Endothelial cell of umbilical vein (primary cell): ENCODE measurements around the gene NEU4. TPM values are rescaled to one million over a fixed set of nuclear protein-coding genes. Genes with fewer than 3 reads are reported as not detected.
A peak's percentile ranks its signal among the peaks of the same experiment; 100 is the strongest.
"Not testable (repeated sequence)": the region's sequence is repeated elsewhere in the genome, so short reads cannot be mapped to it uniquely, and the experiment has no call there.

Experiments
- Bru-seq: library from RNA; stranded (reverse); fragments of 400-500 nt; gene quantifications from one replicate; lab custom pipeline; 2021; lab: Mats Ljungman, UMichigan
- BruChase-seq, 2 experiments: library from RNA; stranded (reverse); fragments of 400-500 nt; gene quantifications; one replicate each; lab custom pipeline; 2021; lab: Mats Ljungman, UMichigan
- BruUV-seq: library from RNA; stranded (reverse); fragments of 400-500 nt; replicated peaks from 2 replicates; lab custom pipeline; 2021; lab: Mats Ljungman, UMichigan
- CTCF ChIA-PET: fragments of 300-600, 350-600 bp; sonication (Branson Sonifier 250); formaldehyde crosslinking; loops from one replicate; lab custom pipeline; 2021; ENCODE audit warnings: antibody characterized with exemption, inconsistent platforms; lab: Charles Lee
- POLR2A ChIA-PET: fragments of 300-600, 350-600 bp; sonication (Branson Sonifier 250); formaldehyde crosslinking; loops from one replicate; lab custom pipeline; 2021; ENCODE audit warnings: antibody characterized with exemption, inconsistent platforms; lab: Charles Lee
- DNase-seq: peaks from one replicate; pipeline ENCODE4 v3.0.0-alpha.2; 2011; ENCODE audit warnings: low read depth, low spot score
- FAIRE-seq: peaks from 2 replicates; lab custom pipeline; 2011; peaks lifted over from hg19 to GRCh38; lab: Jason Lieb, UNC
- H2AFZ ChIP-seq: 2 replicates; pipeline ENCODE4 v1.6.0; 2012; ENCODE audit warnings: low read depth, low read length, control low read depth, inconsistent platforms
- H3K27ac ChIP-seq: 2 replicates; pipeline ENCODE4 v1.5.1; 2011; ENCODE audit warnings: low read depth, mild to moderate bottlenecking, control low read depth, low read length, moderate library complexity; ENCODE audit not compliant: insufficient read depth
- H3K27me3 ChIP-seq, 2 experiments: 2 replicates each; pipeline versions ENCODE4 v1.6.0 to v1.6.1; 2011; ENCODE audit warnings: low read length in 2 of 2, mixed read lengths in 1 of 2; ENCODE audit not compliant: control insufficient read depth in 2 of 2, insufficient read depth in 2 of 2
- H3K36me3 ChIP-seq, 2 experiments: 2 replicates in 1 of 2; 3 replicates in 1 of 2; pipeline ENCODE4 v1.5.1; 2011; ENCODE audit warnings: low read length in 2 of 2, mild to moderate bottlenecking in 1 of 2, moderate library complexity in 1 of 2; ENCODE audit not compliant: control insufficient read depth in 2 of 2, insufficient read depth in 2 of 2; ENCODE audit errors: extremely low read depth in 1 of 2
- H3K4me1 ChIP-seq: 3 replicates; pipeline ENCODE4 v1.5.1; 2011; ENCODE audit warnings: mild to moderate bottlenecking, low read length; ENCODE audit not compliant: control insufficient read depth, insufficient read depth; ENCODE audit errors: extremely low read depth
- H3K4me2 ChIP-seq: 2 replicates; pipeline ENCODE4 v1.6.1; 2011; ENCODE audit warnings: low read length, control low read depth, mixed read lengths; ENCODE audit not compliant: insufficient read depth
- H3K4me3 ChIP-seq, 3 experiments: fragments of 200-600 bp in 1 of 3; sonication (generic), shearing (Covaris generic) in 1 of 3; replicated peaks in 1 of 3; 2 replicates each; pipeline ENCODE4 v1.5.1; 2011 to 2016; ENCODE audit warnings: control low read depth in 3 of 3, low read length in 3 of 3, mild to moderate bottlenecking in 2 of 3, inconsistent platforms in 1 of 3, low read depth in 1 of 3, moderate library complexity in 1 of 3; ENCODE audit not compliant: insufficient read depth in 1 of 3
- H3K79me2 ChIP-seq: 2 replicates; pipeline ENCODE4 v1.6.0; 2012; ENCODE audit warnings: low read length, inconsistent platforms; ENCODE audit not compliant: control insufficient read depth, insufficient read depth
- H3K9ac ChIP-seq: replicated peaks from 2 replicates; pipeline ENCODE3; 2011; ENCODE audit warnings: low read length, control low read depth; ENCODE audit not compliant: insufficient read depth; ENCODE audit errors: extremely low read depth
- H3K9me1 ChIP-seq: replicated peaks from 3 replicates; pipeline ENCODE4 v1.6.0; 2011; ENCODE audit warnings: mild to moderate bottlenecking, low read length; ENCODE audit not compliant: control insufficient read depth, insufficient read depth; ENCODE audit errors: extremely low read depth
- H3K9me3 ChIP-seq: replicated peaks from 2 replicates; pipeline ENCODE4 v1.5.1; 2012; ENCODE audit warnings: low read length, inconsistent platforms; ENCODE audit not compliant: control insufficient read depth, insufficient read depth
- H4K20me1 ChIP-seq: replicated peaks from 2 replicates; pipeline ENCODE3; 2011; ENCODE audit warnings: mild to moderate bottlenecking, low read length; ENCODE audit not compliant: control insufficient read depth, insufficient read depth; ENCODE audit errors: extremely low read depth
- EZH2 ChIP-seq: IDR thresholded peaks from 2 replicates; pipeline ENCODE4 v1.6.1; 2012; ENCODE audit warnings: borderline replicate concordance, low read depth, mild to moderate bottlenecking, moderate library complexity, low read length, inconsistent platforms; ENCODE audit not compliant: severe bottlenecking
- GATA2 ChIP-seq: IDR thresholded peaks from 2 replicates; pipeline ENCODE4 v1.7.0; 2011; ENCODE audit warnings: low read depth, mild to moderate bottlenecking, moderate library complexity, mixed read lengths, low read length; ENCODE audit not compliant: insufficient read length, insufficient read depth
- MYC ChIP-seq: IDR thresholded peaks from one replicate; pipeline ENCODE4 v1.6.1; 2011; ENCODE audit warnings: mild to moderate bottlenecking, low read depth, low read length
- POLR2A ChIP-seq: IDR thresholded peaks from 2 replicates; pipeline ENCODE4 v1.6.1; 2012; ENCODE audit warnings: low read depth, mild to moderate bottlenecking, control low read depth, low read length
- POLR2AphosphoS5 ChIP-seq: IDR thresholded peaks from 2 replicates; pipeline ENCODE4 v1.6.1; 2012; ENCODE audit warnings: low read depth, mild to moderate bottlenecking, control low read depth, low read length, moderate library complexity; ENCODE audit not compliant: insufficient read depth
- dilution Hi-C: fragments of 300-500 bp; cut with MboI; formaldehyde crosslinking; loops from one replicate; pipeline ENCODE4 v1.15.0; 2019; ENCODE audit warnings: low sequenced_read_pairs; ENCODE audit not compliant: extremely low pct_ligation_motif_present
- intact Hi-C: fragments of 100-400 bp; cut with micrococcal nuclease; formaldehyde crosslinking; loops from one replicate; pipeline ENCODE4 v1.10.0; 2022
- long read RNA-seq: library from polyadenylated mRNA; stranded (forward); transcript quantifications from one replicate; pipeline ENCODE4 v2.0.0, GENCODE V29; 2021
- polyA minus RNA-seq, 3 experiments: library from RNA; depleted of rRNA, polyadenylated mRNA; stranded (reverse); fragments of >200 nt; gene quantifications; 1 replicate in 1 of 3; 2 replicates in 2 of 3; pipeline ENCODE4 v1.2.3, GENCODE V29; 2011
- polyA plus RNA-seq, 4 experiments: library from polyadenylated mRNA; depleted of rRNA in 3 of 4; stranded (reverse) in 3 of 4; unstranded in 1 of 4; fragments of >200 nt; gene quantifications; 2 replicates each; pipeline versions ENCODE4 v1.2.1 to v1.2.3, GENCODE V29; 2011 to 2012; ENCODE audit warnings: missing spikeins in 1 of 4
- total RNA-seq: library from RNA; stranded (reverse); gene quantifications from 2 replicates; pipeline ENCODE4 v1.2.3, GENCODE V29; 2021
- TF ChIP-seq, protein P1 (sequence below): IDR thresholded peaks from 2 replicates; pipeline ENCODE4 v1.6.1; 2011; ENCODE audit not compliant: insufficient read depth, insufficient read length

NEU4 gene, protein sequence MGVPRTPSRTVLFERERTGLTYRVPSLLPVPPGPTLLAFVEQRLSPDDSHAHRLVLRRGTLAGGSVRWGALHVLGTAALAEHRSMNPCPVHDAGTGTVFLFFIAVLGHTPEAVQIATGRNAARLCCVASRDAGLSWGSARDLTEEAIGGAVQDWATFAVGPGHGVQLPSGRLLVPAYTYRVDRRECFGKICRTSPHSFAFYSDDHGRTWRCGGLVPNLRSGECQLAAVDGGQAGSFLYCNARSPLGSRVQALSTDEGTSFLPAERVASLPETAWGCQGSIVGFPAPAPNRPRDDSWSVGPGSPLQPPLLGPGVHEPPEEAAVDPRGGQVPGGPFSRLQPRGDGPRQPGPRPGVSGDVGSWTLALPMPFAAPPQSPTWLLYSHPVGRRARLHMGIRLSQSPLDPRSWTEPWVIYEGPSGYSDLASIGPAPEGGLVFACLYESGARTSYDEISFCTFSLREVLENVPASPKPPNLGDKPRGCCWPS
- total RNA-seq (not detected in 2 replicates), polyA plus RNA-seq (not detected in 2 replicates), polyA minus RNA-seq (not detected in 2 replicates), Bru-seq, nascent RNA (not detected), BruChase-seq, experiment 1, labeled RNA remaining after a 6-hour chase (percentile 8 among the genes with signal in this experiment), BruChase-seq, experiment 2, labeled RNA remaining after a 2-hour chase (not detected)
- polyA plus RNA-seq (2011; cell fraction: cytosol; rRNA removed): not detected in 2 replicates
- polyA plus RNA-seq (2011; cell fraction: nucleus; rRNA removed): not detected in 2 replicates
- not detected in 2 replicates for polyA plus RNA-seq (2012)
- not detected for polyA minus RNA-seq (2011; cell fraction: cytosol; rRNA and poly(A)+ RNA removed)
- not detected in 2 replicates for polyA minus RNA-seq (2011; cell fraction: nucleus; rRNA and poly(A)+ RNA removed)
- long read RNA-seq: 0 reads

DNA sequence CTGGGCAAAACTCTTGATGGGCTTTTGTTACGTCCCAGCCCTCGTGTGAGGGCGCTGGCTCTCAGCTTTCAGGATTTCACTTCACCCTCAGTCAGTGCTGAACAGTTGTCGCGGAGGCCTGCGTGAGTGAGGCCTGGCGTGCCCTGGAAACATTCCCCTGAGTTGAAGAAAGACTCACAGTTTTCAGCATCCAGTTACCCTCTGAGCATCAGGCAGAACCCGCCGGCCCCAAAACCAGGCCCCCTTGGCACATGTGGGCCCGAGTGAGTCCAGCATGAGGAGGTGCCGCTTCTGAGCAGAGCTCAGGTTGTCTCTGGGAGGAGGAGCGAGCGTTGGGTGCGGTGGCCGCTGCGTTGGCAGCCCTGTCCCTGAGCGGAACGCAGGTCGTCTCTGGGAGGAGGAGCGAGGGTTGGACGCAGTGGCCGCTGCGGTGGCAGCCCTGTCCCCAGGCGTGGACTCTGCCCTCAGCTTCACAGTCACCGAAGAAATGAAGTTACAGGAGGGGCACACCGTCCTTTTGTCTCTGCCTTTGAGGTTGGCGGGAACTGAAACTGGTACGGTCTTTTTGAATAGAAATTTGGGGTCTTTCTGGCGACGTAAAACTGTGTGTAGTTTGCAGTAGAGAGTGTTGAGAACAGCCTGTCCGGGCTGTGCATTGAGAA lies at the start of gene NEU4:
NEU4 (plus strand) TSS at position 473 of the 662 bp plus-strand sequence. CDS start 5,292 bp downstream, outside the sequence.
- TF ChIP-seq, protein P1, sequence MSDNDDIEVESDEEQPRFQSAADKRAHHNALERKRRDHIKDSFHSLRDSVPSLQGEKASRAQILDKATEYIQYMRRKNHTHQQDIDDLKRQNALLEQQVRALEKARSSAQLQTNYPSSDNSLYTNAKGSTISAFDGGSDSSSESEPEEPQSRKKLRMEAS: no peak
- TF ChIP-seq EZH2 (no peak), POLR2A (no peak), POLR2AphosphoS5 (no peak), GATA2 (no peak), MYC (no peak)
- POLR2A ChIA-PET: no interaction called here

DNA sequence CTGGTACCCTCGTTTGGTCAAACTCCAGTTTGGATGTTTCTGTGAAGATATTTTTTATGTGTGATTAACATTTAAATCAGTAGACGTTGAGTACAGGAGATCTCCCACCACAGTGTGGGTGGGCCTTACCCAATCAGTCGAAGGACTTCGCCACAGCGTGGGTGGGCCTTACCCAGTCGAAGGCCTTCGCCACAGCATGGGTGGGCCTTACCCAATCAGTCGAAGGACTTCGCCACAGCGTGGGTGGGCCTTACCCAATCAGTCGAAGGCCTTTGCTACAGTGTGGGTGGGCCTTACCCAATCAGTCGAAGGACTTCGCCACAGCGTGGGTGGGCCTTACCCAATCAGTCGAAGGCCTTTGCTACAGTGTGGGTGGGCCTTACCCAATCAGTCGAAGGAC lies 49.1 kb upstream of the NEU4 start:
- H3K27ac ChIP-seq, FAIRE-seq, H3K4me3 ChIP-seq, POLR2A ChIA-PET, H3K79me2 ChIP-seq, DNase-seq, H3K27me3 ChIP-seq, H3K9ac ChIP-seq, H3K9me3 ChIP-seq, H3K9me1 ChIP-seq, BruUV-seq, H3K36me3 ChIP-seq, CTCF ChIA-PET, intact Hi-C loops, H3K4me2 ChIP-seq, dilution Hi-C loops, H4K20me1 ChIP-seq, H3K4me1 ChIP-seq, H2AFZ ChIP-seq: not testable (repeated sequence)

More for the DNA sequence above, at the start of gene NEU4:
- intact Hi-C loops: no loop called here
- Histone ChIP-seq H3K9ac (no peak within 1 kb of the TSS), H4K20me1 (no peaks in the 10 kb centered on the region), H3K4me2 (no peak within 1 kb of the TSS), H3K27ac (no peak within 1 kb of the TSS), H3K4me3 (no peak within 1 kb of the TSS), H3K4me1 (peaks cover 5% of the 10 kb centered on the region), H3K9me1 (no peaks in the 10 kb centered on the region), H3K36me3 (no peaks in the 10 kb centered on the region), H3K79me2 (no peaks in the 10 kb centered on the region), H3K27me3 (peaks cover 10 to 11% of the 10 kb centered on the region in 2 experiments), H3K9me3 (no peaks in the 10 kb centered on the region), H2AFZ (no peak within 1 kb of the TSS)
- dilution Hi-C loops: no loop called here
- BruUV-seq: no TSS peak
- CTCF ChIA-PET: no interaction called here
- FAIRE-seq (no peak), DNase-seq (no peak)
